ENCODE measurements around the gene POLE2. TPM values are rescaled to one million over a fixed set of nuclear protein-coding genes. Genes with fewer than 3 reads are reported as not detected.

Gene POLE2
- total and polyA plus RNA-seq, 2 of the 13 experiments (the other 11 are each of a cell fraction or from before 2014, with no cell fraction given) = 16.6 to 37.0 TPM

- no peak for TF ChIP-seq ZNF879 (CRISPR knock-in tag; IDR thresholded peaks at IDR 0.05)
- TF ChIP-seq MED1 (CRISPR knock-in tag; IDR thresholded peaks at IDR 0.05) = peak; percentile 72
- TF ChIP-seq NFYB (CRISPR knock-in tag; IDR thresholded peaks at IDR 0.05) = peak; percentile 97
- no peak for TF ChIP-seq TCF7L2 (IDR thresholded peaks at IDR 0.05; ENCODE audit: low read depth, low read length)
- TF ChIP-seq ZNF337 (CRISPR knock-in tag; IDR thresholded peaks at IDR 0.05; ENCODE audit: borderline replicate concordance, low read depth) = peak; percentile 64; the same call in 1 of the 2 replicates
- peak; percentile 87 for TF ChIP-seq ARID4A (CRISPR knock-in tag; IDR thresholded peaks at IDR 0.05; ENCODE audit: borderline replicate concordance)
- peak; percentile 18; the same call in 1 of the 2 replicates for TF ChIP-seq MED13 (CRISPR knock-in tag; IDR thresholded peaks at IDR 0.05)
- peak; percentile 60 for TF ChIP-seq SALL1 (CRISPR knock-in tag; IDR thresholded peaks at IDR 0.05)
- TF ChIP-seq ZNF782 (CRISPR knock-in tag; IDR thresholded peaks at IDR 0.05; ENCODE audit: borderline replicate concordance) = peak; percentile 96
- peak; percentile 67; the same call in 1 of the 2 replicates for TF ChIP-seq HMGXB3 (CRISPR knock-in tag; IDR thresholded peaks at IDR 0.05; ENCODE audit: borderline replicate concordance)
- TF ChIP-seq ZNF281 (CRISPR knock-in tag; IDR thresholded peaks at IDR 0.05; ENCODE audit: borderline replicate concordance) = peak; percentile 13; the same call in 1 of the 2 replicates
- TF ChIP-seq ZNF263 (CRISPR knock-in tag; IDR thresholded peaks at IDR 0.05) = peak; percentile 45; the same call in 1 of the 2 replicates
- TF ChIP-seq ATF7 (IDR thresholded peaks at IDR 0.05) = no peak
- no peak for TF ChIP-seq ATF7 (CRISPR knock-in tag; IDR thresholded peaks at IDR 0.05)
- no peak; the same call in 1 of the 2 replicates for TF ChIP-seq HMG20B (CRISPR knock-in tag; conservative IDR thresholded peaks at IDR 0.05)
- TF ChIP-seq NR2F6 (IDR thresholded peaks at IDR 0.05) = no peak; the same call in 1 of the 2 replicates
- TF ChIP-seq NR2F6 (CRISPR knock-in tag; IDR thresholded peaks at IDR 0.05) = peak; percentile 39; the same call in 1 of the 2 replicates
- peak; percentile 72 for TF ChIP-seq ZNF350 (CRISPR knock-in tag; IDR thresholded peaks at IDR 0.05; ENCODE audit: borderline replicate concordance, low read depth)
Observed at GRCh38 chr14:49620182-49621113, 67.6 kb downstream of the POLE2 start, which contains the start of the genes MGAT2 and RPL36AL (continued).
